SK-N-SH treated with all-trans-retinoic acid at 6 μM for 48 hours (cell line): ENCODE measurements around the gene PALLD.
"Not testable (repeated sequence)": the region's sequence is repeated elsewhere in the genome, so short reads cannot be mapped to it uniquely, and the experiment has no call there.

Source experiments
- ATAC-seq: fragments of 200-7000 bp; cut with Tn5 transposase; 3 replicates; pipeline ENCODE4 v1.9.1; 2020; ENCODE audit warnings: mild to moderate bottlenecking, moderate library complexity
- ARNTL ChIP-seq: fragments of 450-650 bp; formaldehyde crosslinking; IDR thresholded peaks from 2 replicates; pipeline ENCODE4 v1.5.0; 2020; ENCODE audit warnings: low read depth, mild to moderate bottlenecking, moderate library complexity, borderline replicate concordance
- BACH2 ChIP-seq: fragments of 250-450 bp; sonication (Bioruptor Pico); IDR thresholded peaks from 2 replicates; pipeline ENCODE4 v1.9.0; 2021; ENCODE audit warnings: mild to moderate bottlenecking, borderline replicate concordance
- CSDC2 ChIP-seq: fragments of 250-450 bp; sonication (Bioruptor Pico); IDR thresholded peaks from 2 replicates; pipeline ENCODE4 v1.5.0; 2020; ENCODE audit warnings: mild to moderate bottlenecking, moderate library complexity
- ISL1 ChIP-seq: fragments of 250-450 bp; sonication (Bioruptor Pico); IDR thresholded peaks from 2 replicates; pipeline ENCODE4 v2.1.2; 2022; ENCODE audit warnings: mild to moderate bottlenecking, moderate library complexity
- OSR1 ChIP-seq: fragments of 250-450 bp; sonication (Bioruptor Pico); IDR thresholded peaks from 2 replicates; pipeline ENCODE4 v1.8.0; 2022; ENCODE audit warnings: moderate library complexity, mild to moderate bottlenecking, inconsistent platforms
- PPARA ChIP-seq: fragments of 250-450 bp; sonication (Bioruptor Pico); IDR thresholded peaks from 2 replicates; pipeline ENCODE4 v1.5.0; 2020; ENCODE audit warnings: mild to moderate bottlenecking, borderline replicate concordance
- TCF4 ChIP-seq: fragments of 250-450 bp; sonication (Bioruptor Pico); IDR thresholded peaks from 2 replicates; pipeline ENCODE4 v1.8.0; 2021; ENCODE audit warnings: mild to moderate bottlenecking, moderate library complexity, borderline replicate concordance
- TOX ChIP-seq: fragments of 250-450 bp; sonication (Bioruptor Pico); IDR thresholded peaks from 2 replicates; pipeline ENCODE4 v1.8.0; 2021; ENCODE audit warnings: mild to moderate bottlenecking, moderate library complexity, borderline replicate concordance
- ZC3H10 ChIP-seq: fragments of 250-450 bp; sonication (Bioruptor Pico); IDR thresholded peaks from 2 replicates; pipeline ENCODE4 v1.5.1; 2021; ENCODE audit warnings: mild to moderate bottlenecking, moderate library complexity
- ZFP3 ChIP-seq: fragments of 250-450 bp; sonication (Bioruptor Pico); IDR thresholded peaks from 2 replicates; pipeline ENCODE4 v1.5.0; 2020; ENCODE audit warnings: mild to moderate bottlenecking, moderate library complexity
- ZFP30 ChIP-seq: fragments of 450-650 bp; formaldehyde crosslinking; IDR thresholded peaks from 2 replicates; pipeline ENCODE4 v1.5.0; 2022; ENCODE audit warnings: mild to moderate bottlenecking, moderate library complexity
- ZNF8 ChIP-seq: fragments of 450-650 bp; formaldehyde crosslinking; IDR thresholded peaks from 2 replicates; pipeline ENCODE4 v1.5.0; 2020; ENCODE audit warnings: mild to moderate bottlenecking, moderate library complexity
- TF ChIP-seq, protein P1 (sequence below): fragments of 250-450 bp; sonication (Bioruptor Pico); IDR thresholded peaks from 2 replicates; pipeline ENCODE4 v1.5.1; 2020; ENCODE audit warnings: low read depth, mild to moderate bottlenecking, moderate library complexity
- TF ChIP-seq, protein P2 (sequence below): fragments of 250-450 bp; sonication (Bioruptor Pico); IDR thresholded peaks from 2 replicates; pipeline ENCODE4 v1.5.0; 2020; ENCODE audit warnings: mild to moderate bottlenecking, moderate library complexity
- TF ChIP-seq, protein P3 (sequence below): fragments of 250-450 bp; sonication (Bioruptor Pico); IDR thresholded peaks from 2 replicates; pipeline ENCODE4 v1.8.0; 2020; ENCODE audit warnings: mild to moderate bottlenecking, moderate library complexity, borderline replicate concordance
- TF ChIP-seq, protein P4 (sequence below): fragments of 250-450 bp; sonication (Bioruptor Pico); IDR thresholded peaks from 2 replicates; pipeline ENCODE4 v1.8.0; 2021; ENCODE audit warnings: low read depth, mild to moderate bottlenecking, moderate library complexity, borderline replicate concordance

The PALLD gene

DNA sequence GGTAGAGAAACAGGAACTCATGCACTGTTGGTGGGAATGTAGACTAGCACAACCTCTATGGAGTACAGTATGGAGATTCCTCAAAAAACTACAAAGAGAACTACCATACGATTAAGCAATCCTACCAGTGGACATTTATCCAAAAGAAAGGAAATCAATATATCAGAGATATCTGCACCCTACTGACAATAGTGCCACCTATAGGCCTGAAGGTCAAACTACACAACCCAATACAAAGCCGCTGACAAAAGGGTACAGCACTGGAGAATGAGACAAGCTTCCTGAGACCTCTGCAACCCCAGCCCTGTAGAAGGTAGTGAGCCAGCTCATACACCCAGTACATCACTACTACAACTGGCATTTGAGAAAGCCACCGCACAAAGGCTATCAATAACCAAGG lies 446.1 kb downstream of the PALLD start:
- TF ChIP-seq ZNF8 (no peak), ARNTL (CRISPR knock-in tag) (no peak), PPARA (CRISPR knock-in tag) (no peak), TOX (CRISPR knock-in tag) (no peak), ISL1 (CRISPR knock-in tag) (no peak), ZC3H10 (no peak), BACH2 (no peak), CSDC2 (CRISPR knock-in tag) (no peak), OSR1 (CRISPR knock-in tag) (no peak)
- TF ChIP-seq, protein P1, sequence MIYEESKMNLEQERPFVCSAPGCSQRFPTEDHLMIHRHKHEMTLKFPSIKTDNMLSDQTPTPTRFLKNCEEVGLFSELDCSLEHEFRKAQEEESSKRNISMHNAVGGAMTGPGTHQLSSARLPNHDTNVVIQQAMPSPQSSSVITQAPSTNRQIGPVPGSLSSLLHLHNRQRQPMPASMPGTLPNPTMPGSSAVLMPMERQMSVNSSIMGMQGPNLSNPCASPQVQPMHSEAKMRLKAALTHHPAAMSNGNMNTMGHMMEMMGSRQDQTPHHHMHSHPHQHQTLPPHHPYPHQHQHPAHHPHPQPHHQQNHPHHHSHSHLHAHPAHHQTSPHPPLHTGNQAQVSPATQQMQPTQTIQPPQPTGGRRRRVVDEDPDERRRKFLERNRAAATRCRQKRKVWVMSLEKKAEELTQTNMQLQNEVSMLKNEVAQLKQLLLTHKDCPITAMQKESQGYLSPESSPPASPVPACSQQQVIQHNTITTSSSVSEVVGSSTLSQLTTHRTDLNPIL: no peak
- TF ChIP-seq, protein P2, sequence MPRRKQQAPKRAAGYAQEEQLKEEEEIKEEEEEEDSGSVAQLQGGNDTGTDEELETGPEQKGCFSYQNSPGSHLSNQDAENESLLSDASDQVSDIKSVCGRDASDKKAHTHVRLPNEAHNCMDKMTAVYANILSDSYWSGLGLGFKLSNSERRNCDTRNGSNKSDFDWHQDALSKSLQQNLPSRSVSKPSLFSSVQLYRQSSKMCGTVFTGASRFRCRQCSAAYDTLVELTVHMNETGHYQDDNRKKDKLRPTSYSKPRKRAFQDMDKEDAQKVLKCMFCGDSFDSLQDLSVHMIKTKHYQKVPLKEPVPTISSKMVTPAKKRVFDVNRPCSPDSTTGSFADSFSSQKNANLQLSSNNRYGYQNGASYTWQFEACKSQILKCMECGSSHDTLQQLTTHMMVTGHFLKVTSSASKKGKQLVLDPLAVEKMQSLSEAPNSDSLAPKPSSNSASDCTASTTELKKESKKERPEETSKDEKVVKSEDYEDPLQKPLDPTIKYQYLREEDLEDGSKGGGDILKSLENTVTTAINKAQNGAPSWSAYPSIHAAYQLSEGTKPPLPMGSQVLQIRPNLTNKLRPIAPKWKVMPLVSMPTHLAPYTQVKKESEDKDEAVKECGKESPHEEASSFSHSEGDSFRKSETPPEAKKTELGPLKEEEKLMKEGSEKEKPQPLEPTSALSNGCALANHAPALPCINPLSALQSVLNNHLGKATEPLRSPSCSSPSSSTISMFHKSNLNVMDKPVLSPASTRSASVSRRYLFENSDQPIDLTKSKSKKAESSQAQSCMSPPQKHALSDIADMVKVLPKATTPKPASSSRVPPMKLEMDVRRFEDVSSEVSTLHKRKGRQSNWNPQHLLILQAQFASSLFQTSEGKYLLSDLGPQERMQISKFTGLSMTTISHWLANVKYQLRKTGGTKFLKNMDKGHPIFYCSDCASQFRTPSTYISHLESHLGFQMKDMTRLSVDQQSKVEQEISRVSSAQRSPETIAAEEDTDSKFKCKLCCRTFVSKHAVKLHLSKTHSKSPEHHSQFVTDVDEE: no peak
- TF ChIP-seq, protein P3, sequence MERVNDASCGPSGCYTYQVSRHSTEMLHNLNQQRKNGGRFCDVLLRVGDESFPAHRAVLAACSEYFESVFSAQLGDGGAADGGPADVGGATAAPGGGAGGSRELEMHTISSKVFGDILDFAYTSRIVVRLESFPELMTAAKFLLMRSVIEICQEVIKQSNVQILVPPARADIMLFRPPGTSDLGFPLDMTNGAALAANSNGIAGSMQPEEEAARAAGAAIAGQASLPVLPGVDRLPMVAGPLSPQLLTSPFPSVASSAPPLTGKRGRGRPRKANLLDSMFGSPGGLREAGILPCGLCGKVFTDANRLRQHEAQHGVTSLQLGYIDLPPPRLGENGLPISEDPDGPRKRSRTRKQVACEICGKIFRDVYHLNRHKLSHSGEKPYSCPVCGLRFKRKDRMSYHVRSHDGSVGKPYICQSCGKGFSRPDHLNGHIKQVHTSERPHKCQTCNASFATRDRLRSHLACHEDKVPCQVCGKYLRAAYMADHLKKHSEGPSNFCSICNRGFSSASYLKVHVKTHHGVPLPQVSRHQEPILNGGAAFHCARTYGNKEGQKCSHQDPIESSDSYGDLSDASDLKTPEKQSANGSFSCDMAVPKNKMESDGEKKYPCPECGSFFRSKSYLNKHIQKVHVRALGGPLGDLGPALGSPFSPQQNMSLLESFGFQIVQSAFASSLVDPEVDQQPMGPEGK (CRISPR knock-in tag): no peak
- TF ChIP-seq, all 23 proteins: peak for 0
- no peak for ATAC-seq

DNA sequence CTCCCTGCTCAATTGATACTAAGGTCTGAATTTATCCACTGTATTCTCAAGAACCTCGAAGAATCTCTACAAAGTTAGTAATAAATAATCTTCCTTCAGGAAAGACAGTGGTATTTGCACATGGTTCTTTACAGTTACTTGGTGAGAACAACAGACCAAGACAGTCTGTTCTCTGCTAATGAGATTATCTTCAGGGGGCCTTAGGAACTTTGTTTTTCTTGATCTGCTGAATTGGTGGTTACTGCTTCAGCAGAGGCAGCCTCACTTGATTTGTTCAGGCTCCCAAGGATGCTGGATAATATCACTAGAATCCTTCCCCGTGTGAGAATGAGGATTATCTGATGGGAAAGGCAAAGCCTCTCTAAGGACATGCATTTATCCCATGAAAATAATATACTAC lies 448.4 kb downstream of the PALLD start:
- TF ChIP-seq, protein P4, sequence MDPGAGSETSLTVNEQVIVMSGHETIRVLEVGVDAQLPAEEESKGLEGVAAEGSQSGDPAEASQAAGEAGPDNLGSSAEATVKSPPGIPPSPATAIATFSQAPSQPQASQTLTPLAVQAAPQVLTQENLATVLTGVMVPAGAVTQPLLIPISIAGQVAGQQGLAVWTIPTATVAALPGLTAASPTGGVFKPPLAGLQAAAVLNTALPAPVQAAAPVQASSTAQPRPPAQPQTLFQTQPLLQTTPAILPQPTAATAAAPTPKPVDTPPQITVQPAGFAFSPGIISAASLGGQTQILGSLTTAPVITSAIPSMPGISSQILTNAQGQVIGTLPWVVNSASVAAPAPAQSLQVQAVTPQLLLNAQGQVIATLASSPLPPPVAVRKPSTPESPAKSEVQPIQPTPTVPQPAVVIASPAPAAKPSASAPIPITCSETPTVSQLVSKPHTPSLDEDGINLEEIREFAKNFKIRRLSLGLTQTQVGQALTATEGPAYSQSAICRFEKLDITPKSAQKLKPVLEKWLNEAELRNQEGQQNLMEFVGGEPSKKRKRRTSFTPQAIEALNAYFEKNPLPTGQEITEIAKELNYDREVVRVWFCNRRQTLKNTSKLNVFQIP (CRISPR knock-in tag): no peak
- no peak for TF ChIP-seq TCF4 (CRISPR knock-in tag)
- TF ChIP-seq ZFP3 (CRISPR knock-in tag): no peak
- TF ChIP-seq, protein P2: no peak
- TF ChIP-seq ZFP30 (CRISPR knock-in tag): no peak
- TF ChIP-seq TOX (CRISPR knock-in tag): no peak
- ATAC-seq: no peak

DNA sequence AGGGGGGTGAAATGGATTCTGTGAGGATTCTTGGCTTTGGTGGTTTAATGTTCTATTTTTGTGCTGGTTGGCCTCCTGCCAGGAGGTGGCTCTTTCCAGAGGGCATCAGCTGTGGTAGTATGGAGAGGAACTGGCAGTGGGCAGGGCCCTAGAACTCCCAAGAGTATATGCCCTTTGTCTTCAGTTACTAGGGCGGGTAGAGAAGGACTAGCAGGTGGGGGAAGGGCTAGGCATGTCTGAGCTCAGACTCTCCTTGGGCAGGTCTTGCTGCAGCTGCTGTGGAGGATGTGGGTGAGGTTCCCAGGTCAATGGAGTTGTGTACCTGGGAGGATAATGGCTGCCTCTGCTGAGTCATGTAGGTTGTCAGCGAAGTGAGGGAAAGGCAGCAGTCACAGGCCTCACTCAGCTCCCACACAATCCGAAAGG lies 456.0 kb downstream of the PALLD start:
- not testable (repeated sequence) for ATAC-seq

DNA sequence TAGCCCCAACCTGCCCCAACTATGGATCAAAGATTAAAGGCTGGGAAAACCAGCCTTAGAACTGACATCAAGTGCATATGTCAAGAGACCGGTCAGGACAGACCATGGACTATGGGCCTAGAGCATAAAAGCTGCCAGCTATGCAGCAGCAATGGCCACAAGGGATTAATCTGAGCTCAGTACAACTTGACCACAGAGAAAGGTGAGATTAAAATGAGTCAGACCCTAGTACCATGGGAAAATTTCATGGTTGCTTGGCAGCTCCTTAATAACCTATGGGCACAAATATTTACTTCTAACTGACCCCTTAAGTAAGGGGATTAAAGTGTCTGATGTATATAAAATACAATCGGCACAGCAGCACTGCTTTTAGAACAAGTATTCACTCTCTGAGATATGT lies 458.8 kb downstream of the PALLD start:
- no peak for ATAC-seq
- no peak for TF ChIP-seq ZNF8
- TF ChIP-seq, protein P3 (CRISPR knock-in tag): no peak
